Thyroid gland (tissue), 4 donors: Measurements from ENCODE around the gene GNPTG.

Experiments
- POLR2A ChIP-seq, 2 donors: fragments of 450-650 bp; IDR thresholded peaks; one replicate each; pipeline ENCODE4 v1.6.1; 2017; ENCODE audit warnings: antibody characterized with exemption in 2 of 2, mild to moderate bottlenecking in 2 of 2, moderate library complexity in 1 of 2
- TF ChIP-seq, protein P1 (sequence below), 6 experiments: fragments of 200-600 bp in 3 of 6; fragments of 450-650 bp in 3 of 6; sonication (generic) in 3 of 6; IDR thresholded peaks; one replicate each; pipeline ENCODE4 v1.5.1; 2016 to 2019; ENCODE audit warnings: antibody characterized with exemption in 6 of 6, mild to moderate bottlenecking in 2 of 6, inconsistent platforms in 1 of 6, moderate library complexity in 1 of 6

DNA sequence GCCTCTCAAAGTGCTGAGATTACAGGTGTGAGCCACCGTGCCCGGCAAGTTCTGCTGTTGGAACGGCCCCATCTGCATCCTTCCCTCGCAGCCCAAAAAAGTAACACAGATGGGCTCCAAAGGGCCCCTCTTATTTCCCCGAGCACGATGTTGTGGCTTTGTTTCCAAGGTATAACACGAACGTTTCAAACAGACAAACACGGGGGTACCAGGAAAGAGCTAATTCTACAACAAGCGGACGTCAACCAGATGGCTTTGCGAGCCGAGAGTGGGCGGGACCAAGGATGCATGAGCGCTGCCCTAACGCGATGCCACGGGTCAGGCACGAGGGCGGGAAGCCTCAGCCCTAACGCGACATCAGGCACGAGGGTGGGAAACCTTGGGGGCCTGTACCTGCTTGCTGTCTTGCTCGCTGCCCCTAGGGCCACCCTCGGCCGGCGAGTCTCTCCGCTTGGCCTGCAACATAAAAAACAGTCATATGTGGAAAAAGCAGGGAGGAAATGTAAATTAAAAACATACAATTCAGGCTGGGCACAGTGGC, 38.6 kb downstream of the GNPTG start:
- TF ChIP-seq, protein P1, sequence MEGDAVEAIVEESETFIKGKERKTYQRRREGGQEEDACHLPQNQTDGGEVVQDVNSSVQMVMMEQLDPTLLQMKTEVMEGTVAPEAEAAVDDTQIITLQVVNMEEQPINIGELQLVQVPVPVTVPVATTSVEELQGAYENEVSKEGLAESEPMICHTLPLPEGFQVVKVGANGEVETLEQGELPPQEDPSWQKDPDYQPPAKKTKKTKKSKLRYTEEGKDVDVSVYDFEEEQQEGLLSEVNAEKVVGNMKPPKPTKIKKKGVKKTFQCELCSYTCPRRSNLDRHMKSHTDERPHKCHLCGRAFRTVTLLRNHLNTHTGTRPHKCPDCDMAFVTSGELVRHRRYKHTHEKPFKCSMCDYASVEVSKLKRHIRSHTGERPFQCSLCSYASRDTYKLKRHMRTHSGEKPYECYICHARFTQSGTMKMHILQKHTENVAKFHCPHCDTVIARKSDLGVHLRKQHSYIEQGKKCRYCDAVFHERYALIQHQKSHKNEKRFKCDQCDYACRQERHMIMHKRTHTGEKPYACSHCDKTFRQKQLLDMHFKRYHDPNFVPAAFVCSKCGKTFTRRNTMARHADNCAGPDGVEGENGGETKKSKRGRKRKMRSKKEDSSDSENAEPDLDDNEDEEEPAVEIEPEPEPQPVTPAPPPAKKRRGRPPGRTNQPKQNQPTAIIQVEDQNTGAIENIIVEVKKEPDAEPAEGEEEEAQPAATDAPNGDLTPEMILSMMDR (IDR thresholded peaks at IDR 0.05) = no peak
- TF ChIP-seq POLR2A (IDR thresholded peaks at IDR 0.05) = no peak
